GM13977 (cell line): ENCODE data around the gene DLG2.
"Not testable (repeated sequence)": the region's sequence is repeated elsewhere in the genome, so short reads cannot be mapped to it uniquely, and the experiment has no call there.

ENCODE experiments used
- DNase-seq: peaks from one replicate; pipeline ENCODE4 v3.0.0; 2012; ENCODE audit warnings: low spot score
- in situ Hi-C: fragments of 300-500 bp; cut with MboI; formaldehyde crosslinking; loops from one replicate; pipeline ENCODE4 v1.12.0; 2022; ENCODE audit warnings: low sequenced_read_pairs, low pct_unique_long_range_greater_than_20kb, mixed read lengths, inconsistent platforms; ENCODE audit not compliant: unreplicated experiment
- TF ChIP-seq, protein P1 (sequence below): IDR thresholded peaks from 2 replicates; pipeline ENCODE4 v1.5.1; 2012; ENCODE audit warnings: mild to moderate bottlenecking, control low read depth; ENCODE audit not compliant: insufficient read depth; ENCODE audit errors: extremely low read depth, missing control alignments

The DLG2 gene

GRCh38 chr11:85299258-85299942 is 327.7 kb downstream of the DLG2 start:
- TF ChIP-seq, protein P1, sequence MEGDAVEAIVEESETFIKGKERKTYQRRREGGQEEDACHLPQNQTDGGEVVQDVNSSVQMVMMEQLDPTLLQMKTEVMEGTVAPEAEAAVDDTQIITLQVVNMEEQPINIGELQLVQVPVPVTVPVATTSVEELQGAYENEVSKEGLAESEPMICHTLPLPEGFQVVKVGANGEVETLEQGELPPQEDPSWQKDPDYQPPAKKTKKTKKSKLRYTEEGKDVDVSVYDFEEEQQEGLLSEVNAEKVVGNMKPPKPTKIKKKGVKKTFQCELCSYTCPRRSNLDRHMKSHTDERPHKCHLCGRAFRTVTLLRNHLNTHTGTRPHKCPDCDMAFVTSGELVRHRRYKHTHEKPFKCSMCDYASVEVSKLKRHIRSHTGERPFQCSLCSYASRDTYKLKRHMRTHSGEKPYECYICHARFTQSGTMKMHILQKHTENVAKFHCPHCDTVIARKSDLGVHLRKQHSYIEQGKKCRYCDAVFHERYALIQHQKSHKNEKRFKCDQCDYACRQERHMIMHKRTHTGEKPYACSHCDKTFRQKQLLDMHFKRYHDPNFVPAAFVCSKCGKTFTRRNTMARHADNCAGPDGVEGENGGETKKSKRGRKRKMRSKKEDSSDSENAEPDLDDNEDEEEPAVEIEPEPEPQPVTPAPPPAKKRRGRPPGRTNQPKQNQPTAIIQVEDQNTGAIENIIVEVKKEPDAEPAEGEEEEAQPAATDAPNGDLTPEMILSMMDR: no peak
- DNase-seq: no peak
- in situ Hi-C loops: no loop called here

DNA sequence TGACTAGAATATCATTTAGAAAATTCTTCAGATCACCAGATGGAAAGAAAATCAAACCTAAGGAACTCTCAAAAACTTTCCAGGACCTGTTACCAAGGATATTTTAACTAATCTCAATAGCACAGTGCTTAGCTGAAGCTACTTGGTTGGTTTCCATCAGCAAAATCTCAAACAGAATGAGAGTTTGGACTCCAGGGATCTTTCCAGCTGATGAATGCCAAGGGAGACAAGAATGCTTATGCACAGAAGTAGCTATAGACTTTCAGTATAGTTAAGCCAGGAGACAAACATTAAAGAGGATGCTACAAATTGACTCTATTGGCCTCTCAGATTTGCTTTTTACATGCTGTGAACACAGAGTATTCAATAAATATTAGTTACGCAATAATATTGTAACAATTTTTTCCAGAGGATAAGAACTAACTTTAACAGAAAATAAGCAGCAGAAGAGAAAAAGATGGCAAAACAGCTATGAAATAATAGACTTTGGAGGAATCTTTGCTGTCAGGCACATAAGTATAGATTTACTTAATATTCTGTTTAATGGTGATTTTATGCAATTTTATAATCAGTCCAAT is 331.4 kb downstream of the DLG2 start:
- DNase-seq: no peak
- in situ Hi-C loops: no loop called here
- TF ChIP-seq, protein P1: no peak

GRCh38 chr11:85281550-85281949 is 345.6 kb downstream of the DLG2 start:
- in situ Hi-C loops: no loop called here
- TF ChIP-seq, protein P1: no peak
- no peak for DNase-seq

DNA sequence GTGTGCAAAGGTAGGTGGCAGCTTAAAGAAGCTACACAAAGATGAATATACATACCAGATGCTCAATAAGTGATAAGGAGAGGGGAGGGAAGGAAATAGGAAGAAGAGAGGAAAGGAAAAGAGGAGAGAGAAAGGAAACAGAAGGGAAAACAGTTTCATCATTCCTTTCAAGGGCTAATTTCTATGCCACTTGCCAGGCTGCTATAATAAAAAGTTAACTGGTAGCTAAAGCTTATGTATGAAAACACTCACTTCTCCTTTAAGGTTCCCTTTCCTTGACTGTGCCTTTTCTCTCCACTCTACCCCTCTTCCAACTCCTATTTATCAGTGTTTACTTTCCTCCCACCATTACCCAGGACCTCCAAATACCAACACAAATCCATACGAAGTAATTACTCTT is 347.9 kb downstream of the DLG2 start:
- in situ Hi-C loops: no loop called here
- DNase-seq: no peak
- TF ChIP-seq, protein P1: no peak

GRCh38 chr11:85277693-85278092 is 349.5 kb downstream of the DLG2 start:
- no peak for DNase-seq
- in situ Hi-C loops: no loop called here

GRCh38 chr11:85276332-85276731 is 350.8 kb downstream of the DLG2 start:
- TF ChIP-seq, protein P1: no peak
- in situ Hi-C loops: no loop called here

More at GRCh38 chr11:85277693-85278092, 349.5 kb downstream of the DLG2 start:
- TF ChIP-seq, protein P1: no peak

DNA sequence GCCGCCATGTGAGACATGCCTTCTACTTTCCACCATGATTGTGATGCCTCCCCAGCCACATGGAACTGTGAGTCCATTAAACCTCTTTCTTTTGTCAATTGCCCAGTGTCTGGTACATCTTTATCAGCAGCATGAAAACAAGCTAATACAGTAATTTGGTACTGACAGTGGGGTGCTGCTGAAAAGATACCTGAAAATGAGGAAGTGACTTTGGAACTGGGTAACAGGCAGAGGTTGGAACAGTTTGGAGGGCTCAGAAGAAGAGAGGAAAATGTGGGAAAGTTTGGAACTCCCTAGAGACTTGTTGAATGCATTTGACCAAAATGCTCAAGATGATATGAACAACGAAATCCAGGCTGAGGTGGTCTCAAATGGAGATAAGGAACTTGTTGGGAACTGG is 356.8 kb downstream of the DLG2 start:
- in situ Hi-C loops, DNase-seq: not testable (repeated sequence)

More at GRCh38 chr11:85276332-85276731, 350.8 kb downstream of the DLG2 start:
- DNase-seq: no peak
